CD8-positive, alpha-beta memory T cell (primary cell): Measurements from ENCODE around the gene BCL2L15. TPM values are rescaled to one million over a fixed set of nuclear protein-coding genes. Genes with fewer than 3 reads are reported as not detected.
A peak's percentile ranks its signal among the peaks of the same experiment; 100 is the strongest.

ENCODE experiments used
- CTCF ChIA-PET: fragments of 350-600 bp; sonication (Branson Sonifier 250); formaldehyde crosslinking; loops from one replicate; lab custom pipeline; 2021; ENCODE audit warnings: antibody characterized with exemption; lab: Charles Lee
- POLR2A ChIA-PET: fragments of 350-600 bp; sonication (Branson Sonifier 250); formaldehyde crosslinking; loops from one replicate; lab custom pipeline; 2021; ENCODE audit warnings: antibody characterized with exemption; lab: Charles Lee
- DNase-seq, 5 donors: peaks; one replicate each; pipeline versions ENCODE4 v3.0.0 to v3.0.0-alpha.2; 2020 to 2022; ENCODE audit warnings: mixed read lengths in 1 of 5
- H3K27ac ChIP-seq: one replicate; pipeline ENCODE4 v1.7.0; 2013; ENCODE audit warnings: low read depth, mild to moderate bottlenecking, low read length, moderate library complexity
- H3K27me3 ChIP-seq: 2 replicates; pipeline ENCODE4 v1.7.0; 2013; ENCODE audit warnings: low read length, mild to moderate bottlenecking; ENCODE audit not compliant: insufficient read depth, poor library complexity, severe bottlenecking
- H3K36me3 ChIP-seq: 2 replicates; pipeline ENCODE4 v1.7.0; 2013; ENCODE audit warnings: mild to moderate bottlenecking, low read length, moderate library complexity; ENCODE audit not compliant: insufficient read depth
- H3K4me1 ChIP-seq: 2 replicates; pipeline ENCODE4 v1.7.0; 2013; ENCODE audit warnings: mild to moderate bottlenecking, low read length, moderate library complexity; ENCODE audit not compliant: insufficient read depth
- H3K4me3 ChIP-seq: 2 replicates; pipeline ENCODE4 v1.7.0; 2013; ENCODE audit warnings: mild to moderate bottlenecking, low read length
- H3K9me3 ChIP-seq: 2 replicates; pipeline ENCODE4 v1.7.0; 2013; ENCODE audit warnings: mild to moderate bottlenecking, low read length
- H3K27ac Mint-ChIP-seq, 8 donors: one replicate each; pipeline ENCODE4 v1.8.0; 2020 to 2021; ENCODE audit warnings: mixed read lengths in 8 of 8, mild to moderate bottlenecking in 6 of 8, inconsistent platforms in 3 of 8, moderate library complexity in 3 of 8
- H3K27me3 Mint-ChIP-seq, 2 donors: one replicate each; pipeline ENCODE4 v1.8.0; 2020 to 2021; ENCODE audit warnings: mixed read lengths in 2 of 2, mild to moderate bottlenecking in 1 of 2, moderate library complexity in 1 of 2
- H3K36me3 Mint-ChIP-seq, 3 donors: one replicate each; pipeline ENCODE4 v1.8.0; 2020 to 2021; ENCODE audit warnings: mixed read lengths in 3 of 3, inconsistent platforms in 1 of 3, mild to moderate bottlenecking in 1 of 3
- H3K4me1 Mint-ChIP-seq, 3 donors: one replicate each; pipeline ENCODE4 v1.8.0; 2020 to 2021; ENCODE audit warnings: mixed read lengths in 3 of 3, inconsistent platforms in 1 of 3, mild to moderate bottlenecking in 1 of 3
- H3K4me3 Mint-ChIP-seq, 7 donors: one replicate each; pipeline ENCODE4 v1.8.0; 2020 to 2021; ENCODE audit warnings: mixed read lengths in 7 of 7, mild to moderate bottlenecking in 6 of 7, moderate library complexity in 4 of 7, inconsistent platforms in 2 of 7
- H3K9me3 Mint-ChIP-seq, 5 donors: one replicate each; pipeline ENCODE4 v1.8.0; 2020 to 2022; ENCODE audit warnings: mixed read lengths in 5 of 5, mild to moderate bottlenecking in 3 of 5, moderate library complexity in 2 of 5, inconsistent platforms in 1 of 5
- polyA plus RNA-seq: library from polyadenylated mRNA; unstranded; fragments of 300-500 nt; fragmentation: Illumina TruSeq; gene quantifications from one replicate; pipeline ENCODE4 v1.2.3, GENCODE V29; 2021
- total RNA-seq, 2 experiments: library from RNA; stranded (reverse); gene quantifications; one replicate each; pipeline ENCODE4 v1.2.3, GENCODE V29; 2021

BCL2L15 gene
- total and polyA plus RNA-seq, 3 experiments from 2014 or later, result 1.2 to 1.9 TPM; not detected in 1

DNA sequence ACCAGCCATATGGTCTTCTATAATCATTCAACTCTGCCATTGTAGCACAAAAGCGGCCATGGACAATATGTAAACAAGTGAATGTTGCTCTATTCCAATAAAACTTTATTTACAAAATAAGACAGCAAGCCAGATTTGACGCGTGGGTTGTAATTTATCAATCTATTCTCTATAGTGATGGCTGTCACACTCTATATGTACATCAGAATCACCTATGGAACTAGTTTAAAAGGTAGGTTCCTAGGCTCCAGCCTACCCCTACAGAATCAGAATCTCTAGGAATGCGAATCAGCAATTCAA lies 7.7 kb downstream of the BCL2L15 start:
- H3K9me3 ChIP-seq, result no peaks in the 10 kb centered on the region
- H3K27me3 Mint-ChIP-seq, result no peaks in the 10 kb centered on the region
- no peaks in the 10 kb centered on the region for H3K9me3 Mint-ChIP-seq
- DNase-seq, result no peak
- H3K4me3 ChIP-seq, result no peak overlapping the region
- no peaks in the 10 kb centered on the region for H3K27me3 ChIP-seq
- H3K27ac Mint-ChIP-seq, result peak overlapping the region in 7 of 8 donors; percentile 80 to 91 (median 87)
- CTCF ChIA-PET, result interaction anchor here (1.1 to 3.6 kb wide), 3 partner anchors 9 to 25 kb away, joined by 3 to 16 read pairs (median 4); partner anchors contain the start of genes AP4B1 and DCLRE1B
- H3K4me1 Mint-ChIP-seq, result peaks cover 53 to 73% (median 71%) of the 10 kb centered on the region in 3 donors
- H3K4me3 Mint-ChIP-seq, result peak overlapping the region in 4 of 7 donors; percentile 51 to 69 (median 56)
- H3K4me1 ChIP-seq, result peaks cover 39% of the 10 kb centered on the region
- H3K36me3 ChIP-seq, result no peaks in the 10 kb centered on the region
- POLR2A ChIA-PET, result interaction anchor here (3.3 kb wide), 1 partner anchor 25 kb away, joined by 14 read pairs; the partner anchor contains the start of genes AP4B1 and DCLRE1B
- H3K36me3 Mint-ChIP-seq, result peaks cover 0 to 4% (median 0%) of the 10 kb centered on the region in 3 donors
- H3K27ac ChIP-seq, result no peak overlapping the region

DNA sequence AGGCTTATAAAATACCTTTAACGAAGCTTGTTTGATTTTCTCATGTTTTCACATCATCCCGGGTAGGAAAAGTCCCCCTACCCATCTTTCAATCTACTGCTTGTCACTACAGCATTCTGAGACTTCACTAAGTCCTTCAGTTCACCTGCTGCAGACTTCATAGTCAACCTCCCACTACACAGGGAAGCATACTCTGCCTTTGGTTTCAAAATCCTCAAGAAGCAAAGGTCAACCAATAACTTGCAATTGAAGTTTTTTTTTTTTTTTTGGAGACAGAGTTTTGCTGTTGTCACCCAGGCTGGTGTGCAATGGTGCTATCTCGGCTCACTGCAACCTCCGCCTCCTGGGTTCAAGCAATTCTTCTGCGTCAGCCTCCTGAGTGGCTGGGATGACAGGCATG lies 11.2 kb downstream of the BCL2L15 start:
- Histone ChIP-seq H3K4me3 (no peak overlapping the region), H3K9me3 (no peaks in the 10 kb centered on the region), H3K4me1 (peaks cover 61% of the 10 kb centered on the region), H3K27ac (no peak overlapping the region), H3K36me3 (no peaks in the 10 kb centered on the region), H3K27me3 (no peaks in the 10 kb centered on the region)
- Mint-ChIP-seq H3K27me3 (no peaks in the 10 kb centered on the region), H3K9me3 (no peaks in the 10 kb centered on the region), H3K4me3 (peak overlapping the region in 1 of 7 donors; percentile 22), H3K36me3 (peaks cover 0 to 4% (median 3%) of the 10 kb centered on the region in 3 donors), H3K27ac (peak overlapping the region in 5 of 8 donors; percentile 34 to 86 (median 80)), H3K4me1 (peaks cover 77 to 94% (median 92%) of the 10 kb centered on the region in 3 donors)
- ChIA-PET POLR2A (interaction anchor here (1.2 kb wide), 1 partner anchor 28 kb away, joined by 6 read pairs; the partner anchor contains the start of gene AP4B1), CTCF (interaction anchor here (1.4 to 3.7 kb wide), 3 partner anchors 10 to 28 kb away, joined by 4 to 16 read pairs (median 6); partner anchors contain the start of genes AP4B1 and DCLRE1B)
- no peak for DNase-seq

DNA sequence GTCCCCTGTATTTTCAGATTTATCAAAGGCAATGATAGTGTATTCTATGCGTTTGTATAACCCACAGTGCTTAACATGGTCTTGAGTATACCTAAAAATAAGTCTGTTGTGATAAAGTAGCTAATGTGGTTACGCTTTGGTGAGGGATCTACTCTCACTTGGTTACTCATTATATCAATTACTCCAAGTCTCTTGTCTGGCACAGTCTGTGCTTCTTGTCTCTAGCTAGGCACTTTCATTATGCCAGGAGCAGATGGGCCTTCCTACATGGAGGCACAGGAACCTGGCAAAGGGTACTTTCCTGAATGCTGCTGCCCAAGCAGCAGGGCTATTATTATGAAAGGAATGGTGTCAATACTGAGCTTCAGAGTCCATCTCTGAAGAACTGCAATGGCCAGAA lies 11.7 kb downstream of the BCL2L15 start:
- Histone ChIP-seq H3K27me3 (no peaks in the 10 kb centered on the region), H3K9me3 (no peaks in the 10 kb centered on the region), H3K36me3 (no peaks in the 10 kb centered on the region), H3K4me1 (peaks cover 58% of the 10 kb centered on the region), H3K27ac (no peak overlapping the region), H3K4me3 (no peak overlapping the region)
- Mint-ChIP-seq H3K9me3 (no peaks in the 10 kb centered on the region), H3K4me1 (peaks cover 74 to 90% (median 87%) of the 10 kb centered on the region in 3 donors), H3K4me3 (peak overlapping the region; percentile 15 to 62 (median 40)), H3K27ac (peak overlapping the region; percentile 43 to 86 (median 81)), H3K36me3 (peaks cover 0 to 5% (median 3%) of the 10 kb centered on the region in 3 donors), H3K27me3 (no peaks in the 10 kb centered on the region)
- CTCF ChIA-PET, result interaction anchor here (1.4 to 3.7 kb wide), 3 partner anchors 10 to 29 kb away, joined by 4 to 16 read pairs (median 6); partner anchors contain the start of genes AP4B1 and DCLRE1B
- DNase-seq, result no peak
- POLR2A ChIA-PET, result interaction anchor here (1.2 to 1.7 kb wide), 2 partner anchors 29 to 55 kb away, joined by 5 to 6 read pairs; partner anchors contain the start of gene AP4B1

DNA sequence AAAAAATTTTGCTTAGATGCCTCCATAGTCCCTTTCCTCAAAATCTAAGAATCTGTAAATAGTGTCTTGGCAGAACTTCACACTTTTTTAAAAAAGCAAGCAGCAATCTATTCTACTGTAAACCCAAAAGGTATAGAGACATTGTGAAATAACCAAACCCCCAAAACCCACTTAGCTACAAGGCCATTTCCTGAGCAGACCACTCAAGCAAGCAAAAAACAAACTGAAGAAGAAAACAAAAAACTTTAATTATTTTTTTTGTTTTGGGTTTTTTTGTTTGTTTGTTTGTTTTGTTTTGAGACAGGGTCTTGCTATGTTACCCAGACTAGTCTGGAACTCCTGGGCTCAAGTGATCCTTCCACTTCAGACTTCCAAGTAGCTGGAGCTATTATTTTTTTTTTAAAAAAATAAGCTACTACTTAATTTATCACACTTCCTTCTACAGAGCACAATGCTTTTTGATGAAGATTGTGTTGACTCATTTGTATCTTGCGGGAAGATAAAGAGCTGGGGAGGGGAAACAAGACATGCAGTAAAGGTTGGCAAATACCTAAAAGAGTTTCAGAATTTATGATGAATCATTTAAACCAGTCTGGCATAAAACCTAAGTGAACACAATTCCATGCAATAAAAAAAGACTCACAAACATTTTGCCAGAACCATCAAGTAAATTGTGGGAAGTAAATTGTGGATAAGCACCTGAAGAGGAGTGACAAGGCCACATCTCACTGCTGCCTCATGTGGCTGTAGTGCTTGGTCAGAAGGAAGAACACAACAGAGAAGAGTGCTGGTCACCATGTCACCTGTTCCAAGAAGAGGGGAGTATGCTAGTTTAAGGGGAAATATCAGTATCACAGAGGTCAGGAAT lies 13.1 kb downstream of the BCL2L15 start:
- Histone ChIP-seq H3K4me3 (no peak overlapping the region), H3K9me3 (no peaks in the 10 kb centered on the region), H3K27ac (no peak overlapping the region), H3K4me1 (peaks cover 59% of the 10 kb centered on the region), H3K36me3 (no peaks in the 10 kb centered on the region), H3K27me3 (no peaks in the 10 kb centered on the region)
- H3K27me3 Mint-ChIP-seq, result no peaks in the 10 kb centered on the region
- H3K4me1 Mint-ChIP-seq, result peaks cover 69 to 90% (median 84%) of the 10 kb centered on the region in 3 donors
- peak overlapping the region; percentile 81 to 97 (median 88) for H3K27ac Mint-ChIP-seq
- CTCF ChIA-PET, result interaction anchor here (0.9 to 3.7 kb wide), 3 partner anchors 11 to 30 kb away, joined by 3 to 16 read pairs (median 4); partner anchors contain the start of genes AP4B1 and DCLRE1B
- peaks cover 0 to 15% (median 2%) of the 10 kb centered on the region in 3 donors for H3K36me3 Mint-ChIP-seq
- DNase-seq, result peak in 2 of 5 donors; percentile 17 to 52
- no peaks in the 10 kb centered on the region for H3K9me3 Mint-ChIP-seq
- POLR2A ChIA-PET, result interaction anchor here (0.8 to 1.7 kb wide), 5 partner anchors 15 to 62 kb away, joined by 3 to 9 read pairs (median 5); partner anchors contain the start of genes AP4B1 and RSBN1
- H3K4me3 Mint-ChIP-seq, result peak overlapping the region; percentile 13 to 69 (median 52)

DNA sequence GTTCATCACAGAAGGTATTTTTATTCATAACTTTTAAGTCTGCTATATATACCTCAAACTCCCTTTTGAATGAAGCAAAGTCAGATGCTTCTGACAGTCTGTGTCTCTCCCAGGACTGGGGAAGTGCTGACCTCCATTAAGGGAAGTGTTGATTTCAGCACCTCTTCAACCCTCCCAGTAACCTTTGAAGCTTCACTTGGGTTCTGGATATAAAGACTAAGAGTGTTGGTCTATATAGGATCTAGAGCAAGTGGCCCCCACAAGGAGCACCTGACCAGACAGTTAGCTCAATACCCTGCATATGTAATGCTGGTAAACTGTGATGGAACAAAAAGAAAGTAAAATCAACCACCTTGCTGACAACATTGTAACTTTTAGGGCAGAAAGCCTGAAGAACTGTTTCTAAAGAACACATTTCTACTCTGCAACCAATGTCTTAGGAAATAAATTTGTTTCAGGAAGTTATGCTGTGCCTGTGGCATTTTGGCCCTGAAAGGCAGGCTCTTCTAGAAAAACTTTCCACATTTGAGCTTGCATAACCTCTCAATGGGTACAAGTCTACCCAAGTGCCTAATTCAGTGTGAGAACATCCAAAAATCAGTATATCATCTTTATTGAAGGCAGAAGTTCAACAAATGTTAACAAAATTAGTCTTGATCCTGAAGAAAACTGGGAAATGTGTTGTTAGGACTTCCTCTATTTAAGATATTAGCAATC lies 15.0 kb downstream of the BCL2L15 start:
- ChIA-PET CTCF (interaction anchor here (0.7 to 1.1 kb wide), 3 partner anchors 9 to 56 kb away, joined by 3 to 6 read pairs (median 3); partner anchors contain the start of genes AP4B1 and HIPK1), POLR2A (interaction anchor here (0.6 to 1.3 kb wide), 2 partner anchors 32 to 60 kb away, joined by 3 to 7 read pairs; partner anchors contain the start of genes AP4B1, DCLRE1B and RSBN1)
- peak overlapping the region; percentile 91 to 96 (median 93) for H3K4me3 Mint-ChIP-seq
- no peaks in the 10 kb centered on the region for H3K27me3 Mint-ChIP-seq
- H3K9me3 ChIP-seq, result no peaks in the 10 kb centered on the region
- peaks cover 72 to 90% (median 84%) of the 10 kb centered on the region in 3 donors for H3K4me1 Mint-ChIP-seq
- peak overlapping the region; percentile 26 for H3K4me3 ChIP-seq
- H3K9me3 Mint-ChIP-seq, result no peaks in the 10 kb centered on the region
- H3K27ac ChIP-seq, result peak overlapping the region; percentile 68
- H3K36me3 ChIP-seq, result no peaks in the 10 kb centered on the region
- H3K27ac Mint-ChIP-seq, result peak overlapping the region; percentile 94 to 99 (median 98)
- peaks cover 0 to 28% (median 8%) of the 10 kb centered on the region in 3 donors for H3K36me3 Mint-ChIP-seq
- no peaks in the 10 kb centered on the region for H3K27me3 ChIP-seq
- peaks cover 70% of the 10 kb centered on the region for H3K4me1 ChIP-seq
- peak in 2 of 5 donors; percentile 15 to 29 for DNase-seq

DNA sequence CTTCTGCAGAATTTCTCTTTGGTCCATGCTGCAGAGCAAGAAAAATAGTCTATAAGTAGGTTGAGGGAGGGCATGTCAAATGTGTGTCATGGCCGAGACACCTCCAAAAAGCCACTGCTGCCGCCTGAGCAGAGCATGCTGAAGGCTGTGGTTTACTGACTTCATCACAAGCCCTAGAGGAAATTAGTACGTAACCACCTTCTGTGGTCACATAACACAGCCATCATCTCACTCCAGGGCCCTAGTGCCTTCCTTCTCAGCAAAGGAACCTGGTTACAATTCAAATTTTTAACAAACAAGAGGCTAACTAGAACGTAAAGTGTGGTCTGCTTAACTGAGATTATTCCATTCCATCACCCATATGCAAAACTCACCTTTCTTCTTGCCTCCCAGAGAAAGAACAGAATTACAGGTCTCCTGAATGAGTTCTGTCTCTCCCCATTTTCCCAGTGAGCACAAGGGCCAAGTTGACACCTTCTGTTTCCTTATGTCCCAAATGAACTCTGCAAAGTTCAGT lies 15.7 kb downstream of the BCL2L15 start, which contains the start of gene PTPN22:
Gene PTPN22, minus strand, starts transcription at position 116 of the 517 bp plus-strand sequence.
- H3K36me3 Mint-ChIP-seq, result peaks cover 0 to 28% (median 8%) of the 10 kb centered on the region in 3 donors
- peak within 1 kb of the TSS; percentile 91 to 96 (median 93) for H3K4me3 Mint-ChIP-seq
- H3K27me3 Mint-ChIP-seq, result no peaks in the 10 kb centered on the region
- H3K27ac Mint-ChIP-seq, result peak within 1 kb of the TSS; percentile 94 to 99 (median 98)
- DNase-seq, result peak; percentile 68 to 94 (median 87)
- no peaks in the 10 kb centered on the region for H3K9me3 Mint-ChIP-seq
- Histone ChIP-seq H3K27me3 (no peaks in the 10 kb centered on the region), H3K4me1 (peaks cover 73% of the 10 kb centered on the region), H3K4me3 (peak within 1 kb of the TSS; percentile 69), H3K27ac (peak within 1 kb of the TSS; percentile 68), H3K36me3 (no peaks in the 10 kb centered on the region), H3K9me3 (no peaks in the 10 kb centered on the region)
- ChIA-PET POLR2A (interaction anchor here (1.3 kb wide), 1 partner anchor 33 kb away, joined by 7 read pairs; the partner anchor contains the start of genes AP4B1 and DCLRE1B), CTCF (interaction anchor here (1.0 to 1.1 kb wide), 2 partner anchors 32 to 57 kb away, joined by 3 to 6 read pairs; partner anchors contain the start of genes AP4B1 and HIPK1)
- peaks cover 77 to 88% (median 86%) of the 10 kb centered on the region in 3 donors for H3K4me1 Mint-ChIP-seq
